Psoas muscle (tissue), 8 donors: ENCODE measurements around the gene CHPT1. TPM values are rescaled to one million over a fixed set of nuclear protein-coding genes. Genes with fewer than 3 reads are reported as not detected.

Experiments used
- ATAC-seq, 4 donors: fragments of 200-7000 bp; cut with Tn5 transposase; one replicate each; pipeline ENCODE4 v1.9.1; 2020; ENCODE audit warnings: moderate library complexity in 3 of 4, mild to moderate bottlenecking in 2 of 4
- DNase-seq, 2 donors: peaks; one replicate each; pipeline ENCODE4 v3.0.0-alpha.2; 2020
- H3K27ac ChIP-seq: fragments of 200-600 bp; one replicate; pipeline ENCODE4 v1.8.0; 2022
- H3K27me3 ChIP-seq, 3 donors: fragments of 200-600 bp in 1 of 3; one replicate each; pipeline versions ENCODE4 v1.6.1 to v1.8.0; 2013 to 2022; ENCODE audit warnings: low read length in 2 of 3, mild to moderate bottlenecking in 2 of 3, moderate library complexity in 1 of 3; ENCODE audit not compliant: insufficient read depth in 3 of 3
- H3K36me3 ChIP-seq, 2 donors: fragments of 200-600 bp in 1 of 2; one replicate each; pipeline versions ENCODE4 v1.6.1 to v1.8.0; 2013 to 2022; ENCODE audit warnings: low read depth in 1 of 2, mild to moderate bottlenecking in 1 of 2, moderate library complexity in 1 of 2; ENCODE audit not compliant: insufficient read depth in 1 of 2
- H3K4me1 ChIP-seq: fragments of 200-600 bp; one replicate; pipeline ENCODE4 v1.8.0; 2022
- H3K4me3 ChIP-seq: fragments of 200-600 bp; one replicate; pipeline ENCODE4 v1.8.0; 2022; ENCODE audit warnings: mild to moderate bottlenecking
- H3K9me3 ChIP-seq: fragments of 200-600 bp; one replicate; pipeline ENCODE4 v1.8.0; 2022
- WGBS, 3 donors: extraction: QIAGEN DNeasy Blood & Tissue Kit; methylation state at CpG; one replicate each; pipeline versions ENCODE4 v1.1.6 to v1.1.7; 2013; 5-methylcytosine and 5-hydroxymethylcytosine counted together
- intact Hi-C, 2 donors: fragments of 100-400 bp; cut with DNase I; formaldehyde crosslinking; loops; one replicate each; pipeline versions ENCODE4 v1.11.0 to v1.14.2; 2022
- polyA plus RNA-seq, 3 donors: library from polyadenylated mRNA; stranded (reverse); fragments of 200-250 nt; gene quantifications; one replicate each; pipeline ENCODE4 v1.2.3, GENCODE V29; 2013
- total RNA-seq, 4 donors: library from RNA; stranded (reverse); fragmentation: NEBNext Ultra II Directional in 2 of 4; extraction: Animal tissue kit (Norgen Biotek cat#: 25700) in 2 of 4; gene quantifications; one replicate each; pipeline versions ENCODE4 v1.2.1 to v1.2.4, GENCODE V29; 2021 to 2023
- TF ChIP-seq, protein P1 (sequence below): fragments of 200-600 bp; IDR thresholded peaks from one replicate; pipeline ENCODE4 v1.8.0; 2022; ENCODE audit warnings: antibody characterized with exemption
- donor health status: healthy with polysubstance abuse.
- donor health status: DM: no; HTN: no; CAD: no; lungs with moderate emphysema.
- donor health status: Bipolar disorder and iron deficiency.
- donor health status: healthy.
- donor health status: DM: yes; HTN: yes; CAD: no.
- donor health status: DM: no; HTN: no; CAD: no.
- donor health status: DM: no; HTN: no; CAD: no.
- donor health status: DM: yes; HTN: yes; CAD: no.

CHPT1 gene
- total and polyA plus RNA-seq, 7 donors = 17.9 to 38.9 (median 20.7) TPM

DNA sequence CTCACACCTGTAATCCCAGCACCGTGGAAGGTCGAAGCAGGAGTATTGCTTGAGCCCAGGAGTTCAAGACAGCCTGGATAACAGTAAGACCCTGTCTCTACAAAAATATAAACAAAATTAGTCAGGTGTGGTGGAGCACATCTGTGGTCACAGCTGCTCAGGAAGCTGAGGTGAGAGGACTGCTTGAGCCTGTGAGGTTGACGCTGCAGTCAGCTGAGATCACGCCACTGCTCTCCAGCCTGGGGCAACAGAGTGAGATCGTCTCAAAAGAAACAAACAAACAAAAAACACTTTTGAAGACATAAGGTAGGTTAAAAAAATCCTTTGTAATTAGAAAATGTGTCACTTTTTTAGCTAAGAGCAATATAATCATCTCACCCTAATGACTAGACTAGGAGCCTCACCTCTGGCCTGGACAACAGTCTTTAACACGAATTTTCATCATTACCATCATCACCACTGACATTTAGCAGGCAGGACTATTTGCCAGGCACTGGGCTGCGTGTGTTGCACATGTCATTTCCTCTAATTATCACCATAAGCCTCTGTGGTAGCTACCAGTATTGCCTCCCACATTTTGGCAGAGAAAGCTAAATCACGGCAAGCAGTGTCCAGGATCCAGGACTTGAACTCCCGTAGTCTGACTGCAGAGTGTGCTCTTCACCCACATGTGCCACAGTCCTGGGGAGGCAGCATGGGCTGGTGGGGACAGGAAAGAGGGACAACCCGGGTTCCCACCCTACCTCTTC is 46.5 kb downstream of the CHPT1 start:
- H3K27me3 ChIP-seq = no peaks in the 10 kb centered on the region
- no peak overlapping the region for H3K4me3 ChIP-seq
- DNase-seq (no peak), ATAC-seq (peak in 1 of 4 donors; percentile 24)
- intact Hi-C loops = no loop called here
- H3K4me1 ChIP-seq = no peaks in the 10 kb centered on the region
- 60 to 78% (median 73%) methylated on average over 10 of the region's 10 CpGs for WGBS, 3 donors
- no peaks in the 10 kb centered on the region for H3K9me3 ChIP-seq
- H3K36me3 ChIP-seq = peaks cover 11 to 92% of the 10 kb centered on the region in 2 donors
- TF ChIP-seq, protein P1, sequence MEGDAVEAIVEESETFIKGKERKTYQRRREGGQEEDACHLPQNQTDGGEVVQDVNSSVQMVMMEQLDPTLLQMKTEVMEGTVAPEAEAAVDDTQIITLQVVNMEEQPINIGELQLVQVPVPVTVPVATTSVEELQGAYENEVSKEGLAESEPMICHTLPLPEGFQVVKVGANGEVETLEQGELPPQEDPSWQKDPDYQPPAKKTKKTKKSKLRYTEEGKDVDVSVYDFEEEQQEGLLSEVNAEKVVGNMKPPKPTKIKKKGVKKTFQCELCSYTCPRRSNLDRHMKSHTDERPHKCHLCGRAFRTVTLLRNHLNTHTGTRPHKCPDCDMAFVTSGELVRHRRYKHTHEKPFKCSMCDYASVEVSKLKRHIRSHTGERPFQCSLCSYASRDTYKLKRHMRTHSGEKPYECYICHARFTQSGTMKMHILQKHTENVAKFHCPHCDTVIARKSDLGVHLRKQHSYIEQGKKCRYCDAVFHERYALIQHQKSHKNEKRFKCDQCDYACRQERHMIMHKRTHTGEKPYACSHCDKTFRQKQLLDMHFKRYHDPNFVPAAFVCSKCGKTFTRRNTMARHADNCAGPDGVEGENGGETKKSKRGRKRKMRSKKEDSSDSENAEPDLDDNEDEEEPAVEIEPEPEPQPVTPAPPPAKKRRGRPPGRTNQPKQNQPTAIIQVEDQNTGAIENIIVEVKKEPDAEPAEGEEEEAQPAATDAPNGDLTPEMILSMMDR = no peak
- H3K27ac ChIP-seq = no peak overlapping the region

DNA sequence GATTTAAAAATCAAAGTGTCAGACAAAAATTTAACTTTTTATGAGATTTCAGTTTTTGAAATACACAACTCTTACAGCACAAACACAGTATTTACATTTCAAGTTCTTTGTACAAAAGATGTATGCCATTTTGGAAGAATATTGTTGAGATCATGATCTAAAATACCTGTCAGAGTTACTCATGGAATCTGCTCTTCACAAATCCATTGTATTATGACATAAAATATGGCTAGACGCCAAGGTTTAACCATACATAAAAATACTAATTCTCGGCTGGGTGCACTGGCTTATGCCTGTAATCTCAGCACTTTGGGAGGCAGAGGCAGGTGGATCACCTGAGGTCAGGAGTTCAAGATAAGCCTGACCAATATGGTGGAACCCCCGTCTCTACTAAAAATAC is 48.0 kb downstream of the CHPT1 start:
- TF ChIP-seq, protein P1 = no peak
- Histone ChIP-seq H3K9me3 (no peaks in the 10 kb centered on the region), H3K4me3 (no peak overlapping the region), H3K36me3 (peaks cover 11 to 95% of the 10 kb centered on the region in 2 donors), H3K27me3 (no peaks in the 10 kb centered on the region), H3K27ac (no peak overlapping the region), H3K4me1 (no peaks in the 10 kb centered on the region)
- ATAC-seq = no peak
- WGBS, 3 donors = 88 to 90% (median 89%) methylated on average over 3 of the region's 3 CpGs
- DNase-seq = no peak
- intact Hi-C loops = no loop called here

DNA sequence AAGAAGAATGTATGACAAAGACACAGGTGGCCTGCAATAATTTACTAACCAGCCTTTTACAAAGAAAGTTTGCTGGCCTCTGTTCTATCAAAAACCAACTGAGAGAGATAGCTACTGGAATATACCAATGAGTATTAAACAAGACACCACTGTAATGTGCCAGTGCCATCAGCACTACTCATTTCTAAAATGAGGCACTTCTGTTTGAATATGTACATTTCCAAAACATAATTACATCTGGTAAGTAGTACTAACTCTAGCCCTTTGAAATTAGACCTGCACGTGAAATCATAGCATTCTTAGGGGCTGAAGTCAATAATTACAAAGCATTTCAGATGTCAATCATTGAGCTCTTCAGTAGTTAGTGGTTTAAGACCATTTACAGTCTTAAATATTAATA is 48.8 kb downstream of the CHPT1 start:
- no peak overlapping the region for H3K4me3 ChIP-seq
- H3K36me3 ChIP-seq = peaks cover 11 to 95% of the 10 kb centered on the region in 2 donors
- ATAC-seq (no peak), DNase-seq (no peak)
- no peaks in the 10 kb centered on the region for H3K9me3 ChIP-seq
- TF ChIP-seq, protein P1 = no peak
- no peak overlapping the region for H3K27ac ChIP-seq
- H3K4me1 ChIP-seq = no peaks in the 10 kb centered on the region
- intact Hi-C loops = no loop called here
- no peaks in the 10 kb centered on the region for H3K27me3 ChIP-seq
- WGBS, 3 donors = 71 to 95% (median 73%) methylated on average over 1 of the region's 1 CpG

DNA sequence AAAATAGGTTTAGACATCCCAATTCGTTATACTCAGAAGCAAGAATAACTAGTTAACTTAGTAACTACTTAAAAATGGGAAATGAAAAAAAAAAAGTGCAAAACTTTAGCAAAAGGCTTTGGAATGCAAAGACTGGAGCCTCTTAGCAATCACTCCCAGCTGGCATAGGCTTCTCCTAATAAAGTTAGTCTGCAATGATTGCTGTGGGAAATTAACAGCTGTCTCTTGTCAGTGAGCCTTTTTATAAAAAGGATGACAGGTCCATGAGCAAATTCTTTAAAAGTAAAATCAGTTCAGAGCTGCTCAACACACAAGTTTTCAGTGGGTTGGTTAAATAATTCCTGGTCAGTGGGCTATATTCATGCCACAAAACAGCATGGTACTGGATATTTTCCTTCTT is 49.2 kb downstream of the CHPT1 start:
- ATAC-seq = no peak
- Histone ChIP-seq H3K36me3 (peaks cover 11 to 95% of the 10 kb centered on the region in 2 donors), H3K4me3 (no peak overlapping the region), H3K27ac (no peak overlapping the region), H3K9me3 (no peaks in the 10 kb centered on the region), H3K27me3 (no peaks in the 10 kb centered on the region), H3K4me1 (no peaks in the 10 kb centered on the region)
- DNase-seq = no peak
- WGBS, 3 donors = 72 to 89% (median 81%) methylated on average over 1 of the region's 1 CpG
- TF ChIP-seq, protein P1 = no peak
- intact Hi-C loops = no loop called here

DNA sequence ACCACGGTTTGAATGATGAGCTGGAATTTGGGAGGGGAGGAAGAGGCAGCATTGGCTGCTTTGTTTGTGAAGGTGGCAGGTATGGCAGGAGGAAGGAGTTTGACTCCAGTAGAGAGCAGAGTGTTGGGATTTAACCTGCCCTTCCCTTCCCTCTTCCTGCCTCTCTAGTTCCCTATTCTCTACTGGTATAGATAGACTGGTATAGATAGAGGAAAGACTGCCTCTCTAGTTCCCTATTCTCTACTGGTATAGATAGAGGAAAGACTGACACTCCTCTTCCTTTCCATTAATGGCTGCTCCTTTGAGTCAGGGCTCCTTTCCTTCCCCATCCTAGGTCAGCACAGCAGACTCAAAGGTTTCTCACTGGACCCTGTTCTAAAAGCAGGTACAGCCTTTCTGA is 50.3 kb downstream of the CHPT1 start:
- DNase-seq (no peak), ATAC-seq (no peak)
- TF ChIP-seq, protein P1 = no peak
- intact Hi-C loops = no loop called here
- Histone ChIP-seq H3K9me3 (no peaks in the 10 kb centered on the region), H3K4me1 (no peaks in the 10 kb centered on the region), H3K4me3 (no peak overlapping the region), H3K36me3 (peaks cover 11 to 95% of the 10 kb centered on the region in 2 donors), H3K27me3 (no peaks in the 10 kb centered on the region), H3K27ac (no peak overlapping the region)
- WGBS, 3 donors = 68 to 96% (median 77%) methylated on average over 1 of the region's 1 CpG
